ENCODE data around the gene TMPRSS4.

The TMPRSS4 gene

GRCh38 chr11:118157186-118157895, 80.5 kb downstream of the TMPRSS4 start:
- DNase-seq, result no peak

GRCh38 chr11:118161786-118162185, 84.9 kb downstream of the TMPRSS4 start:
- DNase-seq, result no peak

- no peak for DNase-seq
Measured at GRCh38 chr11:118162846-118163245, 86.0 kb downstream of the TMPRSS4 start.

- DNase-seq, result no peak
Measured at GRCh38 chr11:118163494-118163893, 86.6 kb downstream of the TMPRSS4 start.

GRCh38 chr11:118164885-118165284, 88.0 kb downstream of the TMPRSS4 start:
- DNase-seq, result no peak

GRCh38 chr11:118166641-118167040, 89.8 kb downstream of the TMPRSS4 start:
- DNase-seq, result no peak

GRCh38 chr11:118167253-118167652, 90.4 kb downstream of the TMPRSS4 start:
- DNase-seq, result no peak

GRCh38 chr11:118167906-118168305, 91.0 kb downstream of the TMPRSS4 start:
- no peak for DNase-seq

- DNase-seq, result no peak
Measured at GRCh38 chr11:118168316-118168715, 91.4 kb downstream of the TMPRSS4 start.

- DNase-seq, result no peak
Measured at GRCh38 chr11:118168751-118169150, 91.9 kb downstream of the TMPRSS4 start.

GRCh38 chr11:118169300-118170140, 92.6 kb downstream of the TMPRSS4 start:
- DNase-seq, result no peak

GRCh38 chr11:118170231-118170630, 93.4 kb downstream of the TMPRSS4 start:
- DNase-seq, result no peak

GRCh38 chr11:118170882-118171268, 94.0 kb downstream of the TMPRSS4 start:
- no peak for DNase-seq

Measured in fibroblast of skin of right biceps (primary cell).